ENCODE results near the gene LLGL1.

Gene LLGL1

DNA sequence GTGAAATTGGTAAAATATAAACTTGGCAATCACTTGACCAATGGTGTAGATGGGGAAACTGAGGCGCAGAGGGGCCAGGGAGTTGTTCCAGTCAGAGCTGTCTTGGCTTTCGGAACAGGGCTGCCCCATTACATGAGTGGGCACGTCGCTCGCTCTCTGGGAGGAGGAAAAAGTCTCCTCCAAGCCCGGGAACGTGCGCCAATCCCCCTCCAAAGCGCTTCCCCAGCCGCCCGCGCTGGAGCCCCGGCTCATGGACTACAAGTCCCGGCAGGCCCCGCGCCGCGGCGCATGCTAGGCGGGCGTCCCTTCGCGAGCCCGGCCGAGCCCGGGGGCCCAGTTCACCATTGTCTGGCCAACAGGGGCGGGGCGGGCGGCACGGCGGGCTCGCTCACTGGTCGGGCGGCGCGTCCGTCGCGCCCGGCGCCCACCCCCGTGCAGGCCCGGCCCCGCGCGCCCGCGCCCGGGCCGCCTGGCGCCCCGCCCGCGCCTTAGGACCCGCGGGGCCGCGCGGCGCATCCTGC is at the start of gene LLGL1:
TSS of gene LLGL1 (plus strand) at position 515 of the 521 bp plus-strand sequence. CDS start 48 bp downstream, outside the sequence.
- peak; percentile 95 for DNase-seq (ENCODE audit: low read depth)

DNA sequence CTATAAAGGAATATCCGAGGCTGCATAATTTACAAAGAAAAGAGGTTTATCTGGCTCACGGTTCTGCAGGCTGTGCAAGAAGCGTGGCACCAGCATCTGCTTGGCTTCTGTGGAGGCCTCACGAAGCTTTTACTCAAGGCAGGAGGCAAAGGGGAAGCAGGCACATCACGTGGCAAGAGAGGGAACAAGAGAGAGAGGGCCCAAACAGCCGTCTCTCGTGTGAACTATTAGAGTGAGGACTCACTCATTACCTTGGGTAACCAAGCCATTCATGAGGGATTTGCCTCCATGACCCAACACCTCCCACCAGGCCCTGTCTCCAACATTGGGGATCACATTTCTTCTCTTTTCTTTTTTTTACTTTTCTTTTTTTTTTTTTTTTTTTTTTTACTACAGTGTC is 49.3 kb upstream of the LLGL1 start:
- DNase-seq (ENCODE audit: low read depth), result no peak

DNA sequence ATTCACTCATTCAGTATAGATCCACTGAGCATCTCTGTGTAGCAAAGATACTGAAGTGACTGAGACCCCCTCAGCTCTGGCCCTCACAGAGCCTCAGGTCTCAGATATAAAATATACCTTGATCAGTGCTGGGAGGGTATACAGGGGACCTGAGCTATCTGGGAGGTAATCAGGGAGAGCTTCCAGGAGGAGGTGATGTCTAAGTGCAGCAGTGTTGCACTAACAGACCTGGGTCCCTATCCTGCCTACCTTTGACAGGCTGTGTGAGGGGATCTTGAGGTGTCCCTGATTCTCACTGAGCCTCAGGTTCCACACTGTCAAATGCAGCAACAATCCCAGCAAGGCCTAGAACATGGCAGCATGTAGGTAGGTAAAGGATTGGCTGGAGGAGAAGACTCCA is 48.3 kb upstream of the LLGL1 start:
- DNase-seq (ENCODE audit: low read depth), result no peak

DNA sequence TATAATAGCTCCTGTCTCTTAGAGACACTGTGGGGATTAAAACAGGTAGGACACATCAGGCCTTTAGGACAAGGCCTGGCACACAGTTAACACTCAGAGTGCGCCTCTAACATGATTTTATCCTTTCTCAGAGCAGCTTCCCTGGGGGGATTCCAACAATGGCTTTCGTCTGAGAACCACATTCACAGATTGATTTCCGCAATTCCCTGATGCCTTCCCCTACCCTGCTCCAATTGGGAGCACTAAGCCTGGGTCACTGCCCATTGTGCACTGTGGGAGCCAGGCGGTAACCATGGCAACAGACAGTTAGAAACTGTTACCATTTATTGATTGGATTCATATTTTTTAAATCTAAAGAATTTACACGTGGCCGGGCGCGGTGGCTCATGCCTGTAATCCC is 47.7 kb upstream of the LLGL1 start:
- DNase-seq (ENCODE audit: low read depth), result no peak

DNA sequence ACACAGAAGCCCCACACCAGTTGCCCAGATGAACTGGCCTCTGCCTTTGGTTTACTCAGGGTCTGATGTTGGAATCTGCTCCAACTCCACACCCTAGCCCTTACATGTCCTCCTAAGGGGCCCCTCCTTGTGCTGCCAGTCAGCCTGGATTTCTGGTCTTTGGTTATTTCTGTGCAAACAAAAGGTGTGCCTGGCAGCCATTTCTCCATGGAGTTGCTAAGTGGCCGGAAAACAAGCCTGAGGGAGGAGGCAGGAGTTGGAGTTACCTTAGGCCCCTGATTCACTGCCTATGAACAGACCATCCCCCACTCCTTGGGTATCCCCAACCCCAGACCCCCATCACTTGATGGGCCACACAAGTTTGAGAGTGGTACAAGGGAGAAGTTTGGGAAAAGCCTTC is 46.2 kb upstream of the LLGL1 start:
- DNase-seq (ENCODE audit: low read depth), result no peak

DNA sequence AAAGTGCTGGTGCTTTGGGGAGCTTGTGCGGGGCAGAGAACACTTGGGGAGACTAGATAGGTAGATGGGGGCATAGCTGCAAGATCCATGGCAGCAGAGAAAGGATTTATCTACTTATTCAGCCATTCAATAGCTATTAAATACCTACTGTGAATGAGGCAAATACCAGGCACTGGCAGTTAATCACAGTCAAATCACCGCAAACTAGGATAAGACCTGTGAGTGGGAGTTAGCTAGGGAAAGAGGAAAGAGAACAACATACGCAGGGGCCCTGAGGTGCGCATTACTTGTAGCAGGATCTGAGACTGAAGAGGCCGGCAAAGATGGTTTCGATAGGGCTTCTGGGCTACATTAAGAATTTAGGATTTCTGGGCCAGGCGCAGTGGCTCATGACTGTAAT is 45.6 kb upstream of the LLGL1 start:
- DNase-seq (ENCODE audit: low read depth), result no peak

DNA sequence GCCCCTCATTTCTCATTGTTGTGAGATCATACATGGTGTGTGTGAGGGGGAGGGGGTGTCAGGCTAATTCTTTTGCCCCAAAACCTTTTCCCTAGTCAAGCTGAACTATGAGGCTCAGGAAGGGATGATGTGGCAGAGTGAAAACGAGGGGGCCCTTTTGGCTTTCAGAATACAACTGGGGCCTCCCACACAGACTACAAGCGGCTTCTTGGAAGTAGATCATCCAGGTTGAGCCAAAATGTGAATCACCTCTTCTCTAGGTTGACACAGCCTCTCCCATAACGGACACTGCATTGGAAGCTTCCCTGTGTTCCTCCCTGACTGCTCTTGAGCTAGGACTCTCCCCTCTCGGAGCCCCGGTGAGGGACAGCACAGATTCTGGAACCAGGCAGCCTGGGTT is 44.1 kb upstream of the LLGL1 start:
- no peak for DNase-seq (ENCODE audit: low read depth)

DNA sequence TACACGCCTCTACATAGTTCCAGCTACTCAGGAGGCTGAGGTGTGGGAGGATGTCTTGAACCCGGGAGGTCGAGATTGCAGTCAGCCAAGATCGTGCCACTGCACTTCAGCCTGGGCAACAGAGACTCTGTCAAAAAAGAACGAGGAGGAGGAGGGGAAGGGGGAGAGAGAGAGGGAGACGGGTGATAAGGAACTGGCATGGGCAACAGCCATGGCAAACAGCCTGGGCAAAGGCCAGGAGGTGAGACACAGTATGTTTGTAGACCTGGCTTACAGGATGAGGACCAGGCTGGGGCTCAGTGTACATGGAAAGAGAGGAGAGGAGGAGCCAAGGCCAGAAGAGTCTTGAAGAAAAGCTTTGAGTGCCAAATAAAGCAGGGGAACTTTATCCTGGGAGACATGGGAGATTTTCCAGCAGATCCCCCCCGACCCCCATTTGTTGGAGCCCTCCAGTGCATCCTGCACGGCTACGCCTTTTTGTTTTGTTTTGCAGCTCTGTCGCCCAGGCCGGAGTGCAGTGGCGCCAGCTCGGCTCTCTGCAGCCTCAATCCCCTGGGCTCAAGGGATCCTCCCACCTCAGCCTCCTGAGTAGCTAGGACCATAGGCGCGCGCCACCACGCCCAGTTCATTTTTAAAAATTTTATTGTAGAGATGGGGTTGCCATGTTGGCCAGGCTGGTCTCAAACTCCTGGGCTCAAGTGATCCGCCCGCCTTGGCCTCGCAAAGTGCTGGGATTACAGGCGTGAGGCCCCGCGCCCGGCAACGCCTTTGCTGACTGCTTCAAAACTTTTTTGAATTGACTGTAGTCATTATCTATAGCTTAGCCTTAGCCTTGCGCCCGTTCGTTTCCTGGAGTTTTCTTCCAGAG is 43.1 kb upstream of the LLGL1 start:
- DNase-seq (ENCODE audit: low read depth), result no peak

DNA sequence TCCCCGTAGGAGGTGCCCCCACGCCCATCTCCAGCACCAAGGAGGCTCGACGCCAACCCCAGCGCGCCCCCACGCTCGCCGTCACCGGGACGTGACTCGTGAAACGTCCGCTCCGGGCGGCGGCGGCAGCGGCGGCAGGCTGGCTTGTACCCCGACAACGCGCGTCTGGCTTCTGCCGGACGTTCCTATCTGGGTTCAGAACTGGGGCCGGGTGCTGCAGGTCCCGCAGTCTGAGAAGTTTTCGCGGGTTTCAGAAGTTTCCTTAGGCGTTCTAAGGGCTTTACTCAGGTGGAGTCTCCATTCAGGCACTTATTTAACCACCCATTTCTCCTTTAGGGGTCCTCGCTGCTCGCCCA is 42.5 kb upstream of the LLGL1 start:
- DNase-seq (ENCODE audit: low read depth), result no peak

DNA sequence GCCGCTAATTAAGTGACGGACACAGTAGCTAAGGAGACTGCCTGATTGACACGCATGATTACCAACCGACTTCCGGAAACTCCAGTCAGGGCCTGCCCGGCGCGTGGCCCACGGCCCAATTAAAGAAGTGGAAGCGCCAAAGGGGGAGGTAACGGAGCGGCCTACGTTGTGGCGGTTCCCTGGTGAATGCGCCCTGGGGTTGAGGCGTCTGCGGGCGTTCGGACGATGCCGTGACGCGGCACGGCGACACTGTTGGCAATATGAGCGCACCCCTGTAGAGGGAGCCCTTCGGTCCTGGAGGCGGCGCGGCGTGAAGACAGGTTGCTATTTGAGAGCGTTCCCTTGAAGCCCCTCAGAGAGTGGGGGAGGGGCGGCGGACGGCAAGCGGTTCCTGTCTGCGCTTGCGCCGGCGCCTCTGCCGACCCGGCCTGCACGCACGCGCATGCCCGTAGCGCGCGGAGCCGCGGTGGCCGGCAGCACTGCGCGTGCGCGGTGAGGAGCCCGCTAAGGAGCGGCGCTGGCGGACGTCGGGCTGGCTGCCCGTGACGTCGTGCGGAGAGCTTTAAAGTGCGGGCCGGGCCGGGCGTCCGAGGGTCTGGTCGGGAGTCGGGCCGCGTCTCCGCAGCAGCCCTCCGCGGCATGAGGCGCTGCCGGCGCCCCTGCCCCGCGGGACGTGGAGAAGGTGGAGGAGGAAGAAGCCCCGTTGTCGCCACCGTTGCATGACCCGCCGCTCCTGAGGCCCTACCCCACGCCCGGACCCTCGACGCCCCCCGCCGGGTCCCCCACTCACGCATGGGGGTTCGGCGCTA is 41.9 kb upstream of the LLGL1 start, which contains the start of gene ALKBH5:
TSS of gene ALKBH5 (plus strand) at position 495 of the 809 bp plus-strand sequence. CDS start 416 bp downstream, outside the sequence.
- DNase-seq (ENCODE audit: low read depth), result peak; percentile 100

DNA sequence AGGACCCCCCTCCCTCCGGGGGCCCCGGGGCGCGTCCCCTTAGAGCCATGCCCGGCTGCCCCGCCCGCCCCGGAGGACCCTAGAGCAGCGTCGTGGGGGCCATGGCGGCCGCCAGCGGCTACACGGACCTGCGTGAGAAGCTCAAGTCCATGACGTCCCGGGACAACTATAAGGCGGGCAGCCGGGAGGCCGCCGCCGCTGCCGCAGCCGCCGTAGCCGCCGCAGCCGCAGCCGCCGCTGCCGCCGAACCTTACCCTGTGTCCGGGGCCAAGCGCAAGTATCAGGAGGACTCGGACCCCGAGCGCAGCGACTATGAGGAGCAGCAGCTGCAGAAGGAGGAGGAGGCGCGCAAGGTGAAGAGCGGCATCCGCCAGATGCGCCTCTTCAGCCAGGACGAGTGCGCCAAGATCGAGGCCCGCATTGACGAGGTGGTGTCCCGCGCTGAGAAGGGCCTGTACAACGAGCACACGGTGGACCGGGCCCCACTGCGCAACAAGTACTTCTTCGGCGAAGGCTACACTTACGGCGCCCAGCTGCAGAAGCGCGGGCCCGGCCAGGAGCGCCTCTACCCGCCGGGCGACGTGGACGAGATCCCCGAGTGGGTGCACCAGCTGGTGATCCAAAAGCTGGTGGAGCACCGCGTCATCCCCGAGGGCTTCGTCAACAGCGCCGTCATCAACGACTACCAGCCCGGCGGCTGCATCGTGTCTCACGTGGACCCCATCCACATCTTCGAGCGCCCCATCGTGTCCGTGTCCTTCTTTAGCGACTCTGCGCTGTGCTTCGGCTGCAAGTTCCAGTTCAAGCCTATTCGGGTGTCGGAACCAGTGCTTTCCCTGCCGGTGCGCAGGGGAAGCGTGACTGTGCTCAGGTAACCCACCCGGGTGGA is 41.0 kb upstream of the LLGL1 start:
- peak; percentile 56 for DNase-seq (ENCODE audit: low read depth)

DNA sequence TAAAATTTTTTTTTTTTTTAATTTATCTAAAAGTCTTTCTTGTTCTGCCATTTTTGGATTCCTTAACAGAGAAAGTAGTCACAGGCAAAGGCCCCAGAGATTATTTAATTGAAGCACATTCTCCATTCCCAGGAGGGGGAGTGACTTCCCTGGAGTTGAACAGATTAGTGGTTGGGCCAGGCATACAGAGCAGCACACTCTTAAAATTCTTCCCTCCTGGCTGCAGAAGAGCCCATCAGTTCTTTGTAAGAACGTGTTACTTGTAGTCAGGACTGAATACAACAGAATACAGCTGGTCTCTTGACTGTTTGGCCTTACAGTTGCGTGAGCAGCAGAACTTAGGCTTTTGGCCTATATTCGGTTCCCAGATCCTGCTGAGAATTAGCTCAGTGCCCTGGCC is 40.0 kb upstream of the LLGL1 start:
- DNase-seq (ENCODE audit: low read depth), result peak; percentile 49

DNA sequence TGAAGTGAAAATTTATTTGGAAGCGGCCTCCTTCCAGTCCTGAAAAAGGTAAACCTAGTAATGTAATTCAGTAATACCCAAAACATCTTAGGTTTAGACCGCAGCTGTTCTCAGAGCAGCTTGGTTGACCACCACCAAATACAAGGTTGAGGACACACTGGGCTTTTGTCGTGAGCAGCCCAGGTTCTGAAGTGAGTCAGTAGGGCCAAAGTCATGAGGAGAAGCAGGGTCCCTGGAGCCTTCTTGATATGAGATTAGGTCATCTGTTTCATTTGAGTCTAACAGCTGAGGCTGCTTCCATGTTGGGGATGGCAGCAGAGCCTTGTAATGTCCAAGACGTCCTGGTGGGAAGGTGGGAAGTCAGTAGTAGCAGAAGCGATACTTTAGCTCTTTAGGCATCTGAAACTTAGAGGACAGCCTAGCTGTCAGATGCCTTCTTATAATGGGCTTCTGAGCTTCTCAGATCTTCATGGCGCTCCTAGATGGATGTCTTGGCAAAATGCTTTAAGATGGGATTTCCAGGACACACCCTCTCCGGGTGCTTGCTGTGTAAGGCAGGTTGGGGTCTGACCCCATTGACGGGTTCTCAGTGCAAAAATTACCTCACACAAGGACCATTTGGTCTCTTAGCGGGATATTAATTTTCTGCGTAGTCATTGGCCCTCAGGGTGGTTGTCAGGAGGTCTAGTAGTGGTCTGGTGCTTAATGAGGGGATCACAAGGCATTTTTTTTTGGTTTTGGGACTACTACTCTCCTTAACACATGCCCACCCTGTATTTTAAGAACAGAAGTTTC is 39.4 kb upstream of the LLGL1 start:
- peak; percentile 27 for DNase-seq (ENCODE audit: low read depth)

DNA sequence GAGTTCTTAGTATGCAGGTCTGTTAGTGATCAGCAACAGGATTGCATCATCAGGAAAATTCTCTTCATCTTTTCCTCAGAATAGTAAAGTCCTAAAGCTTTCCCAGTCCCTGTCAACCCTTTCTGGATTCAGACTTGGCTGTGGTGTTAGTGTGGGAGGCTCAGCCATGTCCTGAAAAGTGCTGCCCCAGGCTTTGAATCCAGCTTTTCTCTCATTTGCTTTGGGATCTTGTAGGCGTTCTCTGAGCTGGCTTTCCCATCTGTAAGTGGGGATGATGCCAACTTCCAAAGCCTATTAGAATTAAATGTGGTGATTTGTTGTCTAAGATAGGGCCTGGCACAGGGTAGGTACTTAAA is 38.8 kb upstream of the LLGL1 start:
- DNase-seq (ENCODE audit: low read depth), result peak; percentile 28

DNA sequence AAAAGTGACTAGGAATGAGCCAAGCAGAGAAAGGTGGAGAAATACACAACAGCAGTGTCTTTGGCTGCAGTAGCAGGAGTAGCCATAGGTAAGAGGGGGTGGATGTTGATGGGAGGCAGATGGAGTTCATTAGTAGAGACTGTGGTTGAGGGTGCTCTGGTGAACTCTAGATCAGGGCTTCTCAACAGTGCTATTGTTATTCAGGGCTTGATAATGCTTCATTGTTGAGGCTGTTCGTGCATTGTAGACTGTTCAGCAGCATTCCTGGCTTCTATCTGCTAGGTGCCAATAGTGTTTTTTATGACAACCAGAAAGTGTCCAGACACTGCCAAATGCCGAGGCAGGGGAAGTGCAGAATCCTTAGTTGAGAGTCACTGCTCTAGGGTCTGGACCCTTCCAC is 38.2 kb upstream of the LLGL1 start:
- no peak for DNase-seq (ENCODE audit: low read depth)

DNA sequence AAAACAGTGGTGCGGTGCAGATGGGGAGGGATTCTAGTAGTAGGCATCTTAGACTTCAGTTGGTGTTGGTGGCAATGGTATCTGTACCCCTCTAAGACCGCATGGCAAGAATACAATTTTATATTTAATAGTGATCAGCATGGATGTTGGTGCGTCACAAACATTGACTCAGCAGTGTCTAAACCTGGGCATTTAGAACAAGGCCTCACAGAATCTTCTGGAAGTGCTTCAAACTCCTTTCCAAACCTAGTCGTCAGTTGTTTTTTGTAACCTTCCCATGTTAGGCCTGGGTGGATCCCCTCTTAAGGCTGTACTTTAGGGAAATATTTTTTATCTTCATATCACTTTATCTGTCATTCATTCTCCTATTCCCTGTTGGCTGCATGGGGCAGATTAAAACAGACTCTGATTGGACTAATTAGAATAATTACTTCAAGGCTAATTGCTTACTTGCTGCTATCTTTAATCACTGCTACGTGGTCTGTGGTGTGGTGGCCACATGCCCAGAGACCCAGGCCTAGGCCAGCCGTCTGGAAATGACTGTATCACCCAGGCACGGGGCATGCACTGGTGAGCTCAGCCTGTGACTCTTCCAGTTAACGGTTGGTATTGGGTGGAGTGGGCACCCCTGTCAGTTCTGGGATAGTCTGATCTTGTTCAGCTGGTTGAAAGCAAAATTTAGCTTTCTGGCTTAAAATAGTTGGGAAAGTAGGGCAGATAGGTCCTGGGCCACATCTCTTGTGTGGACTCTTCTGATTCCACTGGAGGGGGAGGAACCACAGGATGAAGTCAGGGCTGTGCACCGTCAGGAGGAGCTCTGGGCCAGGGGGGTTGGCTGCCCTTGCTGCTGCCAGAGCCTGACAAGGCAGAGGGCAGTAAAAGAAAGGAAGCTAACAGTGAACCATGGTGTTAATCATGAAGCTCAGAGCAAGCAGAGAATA is 37.3 kb upstream of the LLGL1 start:
- DNase-seq (ENCODE audit: low read depth), result peak; percentile 47

DNA sequence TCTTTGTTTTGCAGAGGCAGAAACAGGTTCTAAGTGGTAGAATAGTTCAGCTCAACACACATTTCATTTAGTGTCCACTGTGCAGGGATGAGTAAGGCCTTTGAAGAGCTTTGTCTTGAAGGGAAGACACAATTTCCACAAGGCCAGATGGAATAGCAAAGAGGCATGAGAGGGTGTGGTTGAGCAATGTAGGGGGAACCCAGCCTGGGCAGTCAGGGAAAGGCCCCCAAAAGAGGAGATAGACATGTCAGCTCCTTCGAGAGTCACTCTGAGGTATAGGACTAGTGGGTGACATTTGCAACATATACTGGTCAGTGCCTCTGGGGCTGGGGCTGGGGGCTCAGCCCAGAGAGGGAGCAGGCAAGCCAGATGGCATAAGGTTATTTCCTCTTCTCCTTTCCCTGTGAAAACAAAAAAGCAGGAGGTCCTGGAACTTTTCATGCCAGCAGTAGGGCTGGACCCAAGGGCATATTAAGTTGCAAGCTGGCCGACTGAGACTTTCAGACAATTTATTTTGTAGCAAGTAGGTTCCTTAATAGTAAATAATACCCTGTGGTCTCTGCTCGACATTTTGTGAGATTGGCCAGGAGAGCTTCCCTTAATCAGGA is 34.7 kb upstream of the LLGL1 start:
- no peak for DNase-seq (ENCODE audit: low read depth)

DNA sequence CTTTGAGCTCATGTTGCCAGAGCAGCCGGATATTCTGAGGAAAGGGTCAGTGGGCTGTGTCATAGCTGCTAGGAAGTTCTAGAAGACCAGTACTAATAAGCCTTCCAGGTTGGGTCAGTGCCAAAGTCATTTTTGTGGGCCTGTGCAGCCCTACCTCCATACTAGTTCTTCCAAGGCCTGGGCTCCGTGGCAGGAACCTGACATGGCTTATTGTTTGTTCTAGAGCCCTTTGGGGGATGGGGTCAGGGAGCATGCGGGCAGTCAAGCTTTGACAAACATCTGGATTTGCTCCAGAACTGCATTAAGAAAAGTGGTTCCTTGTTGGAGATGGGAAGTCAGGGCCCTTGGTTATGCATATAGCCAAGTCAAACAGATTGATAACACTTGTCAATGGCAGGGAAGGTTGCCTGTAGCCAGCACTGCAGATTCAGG is 34.2 kb upstream of the LLGL1 start:
- DNase-seq (ENCODE audit: low read depth), result no peak

DNA sequence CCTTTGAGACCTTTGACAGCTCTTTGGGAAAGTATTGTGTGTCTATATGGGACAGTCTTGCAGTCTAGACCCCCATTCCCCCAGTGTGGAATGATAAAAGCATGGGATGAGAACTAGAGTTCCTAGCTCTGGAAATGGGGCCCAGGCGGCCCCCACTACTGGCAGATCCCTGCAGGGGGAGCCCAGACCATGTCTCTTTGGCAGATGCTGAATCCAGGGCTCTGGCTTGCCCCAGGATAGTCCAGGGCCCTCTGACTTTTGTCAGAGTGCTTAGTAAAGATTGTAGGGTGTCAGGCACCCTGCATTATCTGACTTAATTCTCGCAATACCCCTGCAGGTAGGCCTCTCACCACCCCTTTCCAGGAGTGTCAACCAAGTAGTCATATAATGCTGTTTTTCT is 33.5 kb upstream of the LLGL1 start:
- no peak for DNase-seq (ENCODE audit: low read depth)

DNA sequence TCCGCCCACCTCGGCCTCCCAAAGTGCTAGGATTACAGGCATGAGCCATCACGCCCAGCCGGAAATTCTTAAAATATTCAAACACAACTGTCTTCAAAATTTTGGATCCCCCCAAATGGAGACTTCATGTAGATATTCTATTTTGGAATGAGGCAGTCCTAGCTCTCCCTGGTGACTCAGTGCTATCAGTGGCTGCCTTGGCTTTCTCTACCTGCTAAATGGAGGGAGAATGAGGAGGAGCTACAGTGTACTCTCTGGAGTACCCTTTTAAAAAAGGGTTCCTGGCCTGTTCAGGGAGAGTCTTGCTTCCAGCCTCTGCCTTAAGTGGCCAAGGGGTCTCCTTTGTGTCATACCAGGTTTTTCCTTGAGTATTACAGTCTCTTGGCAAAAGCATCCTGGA is 31.0 kb upstream of the LLGL1 start:
- DNase-seq (ENCODE audit: low read depth), result no peak

All from iris pigment epithelial cell (primary cell).